HepG2 (cell line): Measurements from ENCODE around the gene SLC44A5. TPM values are rescaled to one million over a fixed set of nuclear protein-coding genes. Genes with fewer than 3 reads are reported as not detected.

Experiments used
- ATAC-seq: fragments of 200-7000 bp; cut with Tn5 transposase; 3 replicates; pipeline ENCODE4 v1.9.1; 2020; ENCODE audit warnings: mild to moderate bottlenecking, moderate library complexity
- BruUV-seq: library from RNA; stranded (reverse); fragments of 400-500 nt; replicated peaks from 2 replicates; lab custom pipeline; 2021; lab: Mats Ljungman, UMichigan
- CTCF ChIA-PET: fragments of 300-600 bp; formaldehyde crosslinking; extraction: SDS; loops from one replicate; lab custom pipeline; 2021; ENCODE audit warnings: low total read pairs, inconsistent platforms, low intra/inter-chr PET ratio; lab: Yijun Ruan, JAX
- POLR2A ChIA-PET: fragments of 350-600 bp; sonication (Branson Sonifier 250); formaldehyde crosslinking; loops from one replicate; lab custom pipeline; 2020; ENCODE audit warnings: antibody characterized with exemption, inconsistent platforms; lab: Yijun Ruan, JAX
- DNase-seq: peaks from one replicate; pipeline ENCODE4 v3.0.0-alpha.2; 2015; ENCODE audit warnings: low spot score
- FAIRE-seq: peaks from 3 replicates; lab custom pipeline; 2011; peaks lifted over from hg19 to GRCh38; lab: Jason Lieb, UNC
- H2AFZ ChIP-seq: one replicate; pipeline ENCODE4 v1.6.1; 2011; ENCODE audit warnings: low read length, inconsistent platforms
- H3K27ac ChIP-seq: fragments of 300-600 bp; 3 replicates; pipeline ENCODE4 v1.8.0; 2011; ENCODE audit warnings: mixed run types, mild to moderate bottlenecking, mixed read lengths, low read length, inconsistent platforms; ENCODE audit not compliant: insufficient read depth; ENCODE audit errors: extremely low read length
- H3K27me3 ChIP-seq, 2 experiments: fragments of 200-600 bp in 1 of 2; 2 replicates in 1 of 2; 3 replicates in 1 of 2; pipeline versions ENCODE4 v1.6.0 to v1.8.0; 2011; ENCODE audit warnings: low read length in 2 of 2, mild to moderate bottlenecking in 2 of 2, moderate library complexity in 2 of 2, inconsistent platforms in 1 of 2; ENCODE audit not compliant: insufficient read depth in 2 of 2, control insufficient read depth in 1 of 2
- H3K36me3 ChIP-seq, 2 experiments: fragments of 200-600 bp in 1 of 2; replicated peaks in 1 of 2; 2 replicates in 1 of 2; 3 replicates in 1 of 2; pipeline versions ENCODE4 v1.5.1 to v1.8.0; 2011; ENCODE audit warnings: low read length in 2 of 2, inconsistent platforms in 1 of 2; ENCODE audit not compliant: insufficient read depth in 2 of 2, control insufficient read depth in 1 of 2
- H3K4me1 ChIP-seq: 2 replicates; pipeline ENCODE4 v1.5.1; 2012; ENCODE audit warnings: low read length, inconsistent platforms; ENCODE audit not compliant: insufficient read depth
- H3K4me2 ChIP-seq: 2 replicates; pipeline ENCODE4 v1.6.0; 2011; ENCODE audit warnings: low read depth, low read length, inconsistent platforms
- H3K4me3 ChIP-seq, 3 experiments: fragments of 200-600 bp in 1 of 3; sonication (generic), shearing (Covaris generic) in 1 of 3; replicated peaks in 1 of 3; 2 replicates each; pipeline ENCODE4 v1.5.1; 2011 to 2016; ENCODE audit warnings: low read length in 3 of 3, inconsistent platforms in 2 of 3, low read depth in 2 of 3, mild to moderate bottlenecking in 2 of 3, control low read depth in 1 of 3, mixed read lengths in 1 of 3; ENCODE audit not compliant: insufficient read depth in 1 of 3
- H3K79me2 ChIP-seq: one replicate; pipeline ENCODE4 v1.6.1; 2011; ENCODE audit warnings: low read length, inconsistent platforms; ENCODE audit not compliant: insufficient read depth
- H3K9ac ChIP-seq: 2 replicates; pipeline ENCODE4 v1.6.0; 2011; ENCODE audit warnings: mild to moderate bottlenecking, low read depth, low read length, inconsistent platforms; ENCODE audit not compliant: insufficient read depth
- H3K9me3 ChIP-seq: 2 replicates; pipeline ENCODE4 v1.5.1; 2012; ENCODE audit warnings: mild to moderate bottlenecking, low read length
- H4K20me1 ChIP-seq: 2 replicates; pipeline ENCODE4 v1.6.0; 2011; ENCODE audit warnings: inconsistent platforms, mild to moderate bottlenecking, low read length, moderate library complexity; ENCODE audit not compliant: insufficient read depth
- CEBPB ChIP-seq: IDR thresholded peaks from 2 replicates; pipeline ENCODE4 v1.6.1; 2011; ENCODE audit warnings: low read depth, low read length, improper control_type of control experiment, borderline replicate concordance
- EEA1 ChIP-seq: sonication (generic); formaldehyde crosslinking; IDR thresholded peaks from 2 replicates; pipeline ENCODE4 v1.5.1; 2020; ENCODE audit warnings: mild to moderate bottlenecking, missing genetic modification reagents, borderline replicate concordance
- HHEX ChIP-seq: IDR thresholded peaks from 2 replicates; pipeline ENCODE4 v1.6.1; 2016; ENCODE audit warnings: control low read depth
- MIER2 ChIP-seq: IDR thresholded peaks from 2 replicates; pipeline ENCODE4 v1.6.1; 2016; ENCODE audit warnings: missing biosample characterization, missing genetic modification reagents
- STAG1 ChIP-seq: sonication (generic); formaldehyde crosslinking; IDR thresholded peaks from 2 replicates; pipeline ENCODE4 v1.4.0; 2020; ENCODE audit warnings: missing genetic modification reagents
- ZNF160 ChIP-seq: sonication (generic); formaldehyde crosslinking; IDR thresholded peaks from 2 replicates; pipeline ENCODE4 v1.8.0; 2022; ENCODE audit warnings: mild to moderate bottlenecking, inconsistent platforms, missing genetic modification reagents
- ZNF282 ChIP-seq: fragments of 450-650 bp; IDR thresholded peaks from 2 replicates; pipeline ENCODE4 v1.6.1; 2018; ENCODE audit not compliant: partially characterized antibody
- ZNF414 ChIP-seq: sonication (generic); formaldehyde crosslinking; IDR thresholded peaks from 2 replicates; pipeline ENCODE4 v1.5.0; 2020; ENCODE audit warnings: missing genetic modification reagents
- ZNF703 ChIP-seq: sonication (generic); formaldehyde crosslinking; IDR thresholded peaks from 2 replicates; pipeline ENCODE4 v1.5.1; 2020; ENCODE audit warnings: missing genetic modification reagents, mild to moderate bottlenecking, moderate library complexity, borderline replicate concordance
- ZNF780A ChIP-seq: sonication (generic); formaldehyde crosslinking; IDR thresholded peaks from 2 replicates; pipeline ENCODE4 v1.8.0; 2022; ENCODE audit warnings: mild to moderate bottlenecking, missing genetic modification reagents, moderate library complexity
- ZNF879 ChIP-seq: sonication (generic); formaldehyde crosslinking; IDR thresholded peaks from 2 replicates; pipeline ENCODE4 v1.8.1; 2023; ENCODE audit warnings: missing genetic modification reagents
- WGBS: methylation state at CpG from one replicate; pipeline ENCODE4 v1.1.6; 2017; ENCODE audit warnings: low lambda C conversion rate; 5-methylcytosine and 5-hydroxymethylcytosine counted together
- in situ Hi-C: cut with HindIII; loops from 2 replicates; pipeline ENCODE4 v1.10.0; 2017; ENCODE audit warnings: low pct_unique_long_range_greater_than_20kb; ENCODE audit not compliant: extremely low pct_ligation_motif_present
- intact Hi-C: fragments of 100-400 bp; cut with micrococcal nuclease; formaldehyde crosslinking; loops from one replicate; pipeline ENCODE4 v1.10.0; 2022; ENCODE audit not compliant: unreplicated experiment
- polyA plus RNA-seq, 8 experiments: library from polyadenylated mRNA; depleted of rRNA in 3 of 8; stranded (reverse) in 7 of 8; unstranded in 1 of 8; fragments of >200 nt; fragmentation: Illumina TruSeq in 4 of 8; extraction: Trizol in 4 of 8; gene quantifications; 2 replicates each; pipeline versions ENCODE4 v1.2.1 to v1.2.3, GENCODE V29; 2011 to 2016; ENCODE audit warnings: low read depth in 4 of 8, missing spikeins in 1 of 8, mixed read lengths in 1 of 8; ENCODE audit not compliant: insufficient read depth in 1 of 8
- total RNA-seq, 5 experiments: library from RNA; depleted of rRNA; stranded (reverse); fragments of >200 nt; fragmentation: Illumina TruSeq; extraction: Trizol; gene quantifications; 2 replicates each; pipeline ENCODE4 v1.2.3, GENCODE V29; 2016; ENCODE audit warnings: low read depth in 1 of 5
- TF ChIP-seq, protein P1 (sequence below): IDR thresholded peaks from 2 replicates; pipeline ENCODE4 v1.6.1; 2016; ENCODE audit warnings: mild to moderate bottlenecking, missing biosample characterization, missing genetic modification reagents
- TF ChIP-seq, protein P2 (sequence below): sonication (generic); formaldehyde crosslinking; IDR thresholded peaks from 2 replicates; pipeline ENCODE4 v1.5.1; 2020; ENCODE audit warnings: missing genetic modification reagents, mild to moderate bottlenecking, borderline replicate concordance

Gene SLC44A5
- total and polyA plus RNA-seq, 2 of the 13 experiments (the other 11 are each of a cell fraction or from before 2014, with no cell fraction given), result 8.0 to 16.0 TPM

- TF ChIP-seq STAG1 (CRISPR knock-in tag), result peak; percentile 75
Observed at GRCh38 chr1:75233302-75233929, 377.5 kb downstream of the SLC44A5 start (continued).

GRCh38 chr1:75220072-75220471, 390.8 kb downstream of the SLC44A5 start:
- no peak for ATAC-seq
- Histone ChIP-seq H3K4me2 (no peak overlapping the region), H3K4me3 (no peak overlapping the region), H3K4me1 (no peaks in the 10 kb centered on the region), H3K9me3 (no peaks in the 10 kb centered on the region), H4K20me1 (no peaks in the 10 kb centered on the region), H3K36me3 (no peaks in the 10 kb centered on the region), H3K27ac (no peak overlapping the region), H3K27me3 (no peaks in the 10 kb centered on the region), H3K9ac (no peak overlapping the region), H3K79me2 (no peaks in the 10 kb centered on the region), H2AFZ (no peak overlapping the region)
- DNase-seq, result no peak
- in situ Hi-C loops, result no loop called here
- intact Hi-C loops, result no loop called here
- 65% methylated on average over 3 of the region's 3 CpGs for WGBS
- TF ChIP-seq ZNF282 (no peak), HHEX (no peak), CEBPB (no peak), ZNF160 (CRISPR knock-in tag) (no peak), MIER2 (CRISPR knock-in tag) (no peak), ZNF703 (CRISPR knock-in tag) (no peak), ZNF780A (CRISPR knock-in tag) (no peak), EEA1 (CRISPR knock-in tag) (no peak), ZNF414 (CRISPR knock-in tag) (no peak), ZNF879 (CRISPR knock-in tag) (no peak)
- TF ChIP-seq, protein P1, sequence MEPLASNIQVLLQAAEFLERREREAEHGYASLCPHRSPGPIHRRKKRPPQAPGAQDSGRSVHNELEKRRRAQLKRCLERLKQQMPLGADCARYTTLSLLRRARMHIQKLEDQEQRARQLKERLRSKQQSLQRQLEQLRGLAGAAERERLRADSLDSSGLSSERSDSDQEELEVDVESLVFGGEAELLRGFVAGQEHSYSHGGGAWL, result no peak
- TF ChIP-seq, protein P2, sequence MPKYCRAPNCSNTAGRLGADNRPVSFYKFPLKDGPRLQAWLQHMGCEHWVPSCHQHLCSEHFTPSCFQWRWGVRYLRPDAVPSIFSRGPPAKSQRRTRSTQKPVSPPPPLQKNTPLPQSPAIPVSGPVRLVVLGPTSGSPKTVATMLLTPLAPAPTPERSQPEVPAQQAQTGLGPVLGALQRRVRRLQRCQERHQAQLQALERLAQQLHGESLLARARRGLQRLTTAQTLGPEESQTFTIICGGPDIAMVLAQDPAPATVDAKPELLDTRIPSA, result no peak
- POLR2A ChIA-PET, result no interaction called here
- CTCF ChIA-PET, result no interaction called here
- no peak for FAIRE-seq
- BruUV-seq, result no TSS peak
